GM12873 (cell line): ENCODE measurements around the gene PARK7.

ENCODE experiments used
- TF ChIP-seq, protein P1 (sequence below): IDR thresholded peaks from 2 replicates; pipeline ENCODE4 v1.5.1; 2012; ENCODE audit warnings: low read depth, mild to moderate bottlenecking, moderate library complexity, low read length, control low read depth; ENCODE audit not compliant: insufficient read depth; ENCODE audit errors: missing control alignments

PARK7 gene

GRCh38 chr1:8011016-8011415 is 49.5 kb downstream of the PARK7 start:
- TF ChIP-seq, protein P1, sequence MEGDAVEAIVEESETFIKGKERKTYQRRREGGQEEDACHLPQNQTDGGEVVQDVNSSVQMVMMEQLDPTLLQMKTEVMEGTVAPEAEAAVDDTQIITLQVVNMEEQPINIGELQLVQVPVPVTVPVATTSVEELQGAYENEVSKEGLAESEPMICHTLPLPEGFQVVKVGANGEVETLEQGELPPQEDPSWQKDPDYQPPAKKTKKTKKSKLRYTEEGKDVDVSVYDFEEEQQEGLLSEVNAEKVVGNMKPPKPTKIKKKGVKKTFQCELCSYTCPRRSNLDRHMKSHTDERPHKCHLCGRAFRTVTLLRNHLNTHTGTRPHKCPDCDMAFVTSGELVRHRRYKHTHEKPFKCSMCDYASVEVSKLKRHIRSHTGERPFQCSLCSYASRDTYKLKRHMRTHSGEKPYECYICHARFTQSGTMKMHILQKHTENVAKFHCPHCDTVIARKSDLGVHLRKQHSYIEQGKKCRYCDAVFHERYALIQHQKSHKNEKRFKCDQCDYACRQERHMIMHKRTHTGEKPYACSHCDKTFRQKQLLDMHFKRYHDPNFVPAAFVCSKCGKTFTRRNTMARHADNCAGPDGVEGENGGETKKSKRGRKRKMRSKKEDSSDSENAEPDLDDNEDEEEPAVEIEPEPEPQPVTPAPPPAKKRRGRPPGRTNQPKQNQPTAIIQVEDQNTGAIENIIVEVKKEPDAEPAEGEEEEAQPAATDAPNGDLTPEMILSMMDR: no peak

DNA sequence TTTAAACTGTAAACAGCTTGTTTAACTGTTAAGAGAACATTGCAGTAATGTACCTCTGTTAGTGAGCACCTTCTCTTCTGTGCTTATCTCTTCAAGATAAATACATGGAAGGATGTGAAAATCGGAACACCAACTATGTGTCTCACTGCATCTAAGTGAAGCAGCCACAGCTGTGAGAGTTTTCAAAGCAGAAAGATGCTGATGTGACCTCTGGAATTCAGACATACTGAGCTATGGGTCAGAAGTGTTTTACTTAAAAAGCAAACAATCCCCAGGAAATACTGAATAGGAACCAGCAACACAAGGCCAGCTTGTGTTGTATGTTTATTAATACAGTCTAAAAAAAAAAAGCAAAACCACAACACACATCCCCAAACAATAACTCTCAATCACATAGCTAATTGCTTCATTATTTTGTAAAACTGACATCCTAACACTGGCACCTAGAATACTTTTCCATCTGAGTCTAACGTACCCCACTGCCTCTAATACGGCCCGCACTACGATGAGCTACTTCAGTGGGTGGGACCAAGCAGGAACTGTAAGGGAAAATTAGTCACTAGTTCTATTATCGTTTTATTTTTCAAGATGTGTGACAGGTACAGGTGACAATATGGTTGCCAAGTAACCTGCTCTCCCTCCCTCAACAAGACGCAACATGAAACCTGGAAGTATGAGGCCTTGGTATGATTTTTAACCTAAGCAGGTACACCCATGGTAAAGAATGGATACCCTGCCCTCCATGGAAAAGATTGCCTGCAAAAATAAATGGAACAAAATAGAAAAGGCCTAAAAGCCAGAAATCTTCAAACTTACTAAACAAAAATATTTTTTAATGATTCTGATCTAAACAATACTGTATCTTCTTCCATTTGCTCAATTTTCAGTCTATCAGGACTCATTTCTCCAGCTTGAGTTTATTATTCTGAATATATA is 50.7 kb downstream of the PARK7 start:
- TF ChIP-seq, protein P1: no peak

DNA sequence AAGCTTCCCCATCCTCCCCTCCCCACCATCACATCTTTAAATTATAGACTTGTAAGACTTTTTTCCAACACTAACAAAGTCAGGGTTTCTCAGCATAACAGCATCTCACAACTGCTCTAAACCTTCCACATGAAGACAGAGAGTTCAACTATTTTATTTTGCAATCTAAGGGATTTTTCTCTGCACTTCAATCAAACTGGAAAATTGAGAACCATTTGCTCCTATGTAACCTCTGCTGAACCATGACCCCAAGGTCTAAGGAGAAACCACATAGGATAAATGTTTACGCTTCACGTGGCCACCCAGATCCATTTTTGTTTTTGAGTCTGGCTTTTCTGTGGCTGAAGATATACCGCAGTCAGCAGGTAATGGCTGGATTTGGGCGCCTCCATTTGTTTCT is 51.4 kb downstream of the PARK7 start:
- TF ChIP-seq, protein P1: no peak

DNA sequence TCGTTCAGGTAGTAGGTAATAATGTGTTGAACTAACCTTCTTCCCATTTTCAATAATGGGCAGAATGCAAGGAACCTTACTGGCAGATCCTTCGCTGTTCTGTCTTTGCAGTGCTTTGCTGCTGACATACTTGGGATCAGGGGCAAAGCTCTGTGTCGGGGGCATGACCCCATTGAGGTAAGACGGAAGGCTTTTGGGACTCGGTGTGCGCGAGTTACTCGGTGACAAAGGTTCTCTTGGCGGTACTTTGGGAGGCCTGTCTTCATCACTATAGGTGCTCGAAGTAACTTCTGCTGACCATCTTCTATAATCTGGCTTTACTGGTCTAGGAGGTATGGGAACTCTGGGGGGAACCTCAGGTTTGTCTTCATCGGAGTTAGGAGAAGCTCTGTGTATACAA is 51.9 kb downstream of the PARK7 start:
- TF ChIP-seq, protein P1: no peak

- TF ChIP-seq, protein P1: no peak
Measured at GRCh38 chr1:8013800-8014199, 52.3 kb downstream of the PARK7 start.

- TF ChIP-seq, protein P1: no peak
Measured at GRCh38 chr1:8014381-8014988, 53.0 kb downstream of the PARK7 start.

GRCh38 chr1:8015036-8015808 is 53.7 kb downstream of the PARK7 start:
- TF ChIP-seq, protein P1: peak; percentile 69
